B cell (primary cell): Measurements from ENCODE around the gene CASP5. TPM values are rescaled to one million over a fixed set of nuclear protein-coding genes. Genes with fewer than 3 reads are reported as not detected.
"Not testable (repeated sequence)": the region's sequence is repeated elsewhere in the genome, so short reads cannot be mapped to it uniquely, and the experiment has no call there.

Source experiments
- ATAC-seq: fragments of 200-7000 bp; cut with Tn5 transposase; one replicate; pipeline ENCODE4 v1.10.0; 2021; ENCODE audit warnings: low read depth, mild to moderate bottlenecking, moderate number of reproducible peaks, moderate library complexity
- CTCF ChIA-PET: fragments of 350-600 bp; sonication (Branson Sonifier 250); formaldehyde crosslinking; loops from one replicate; lab custom pipeline; 2021; ENCODE audit warnings: antibody characterized with exemption, inconsistent platforms; lab: Charles Lee
- POLR2A ChIA-PET: fragments of 350-600 bp; sonication (Branson Sonifier 250); formaldehyde crosslinking; loops from one replicate; lab custom pipeline; 2021; ENCODE audit warnings: antibody characterized with exemption; lab: Charles Lee
- DNase-seq: peaks from one replicate; pipeline ENCODE4 v3.0.0; 2013
- H2AFZ ChIP-seq: 2 replicates; pipeline ENCODE4 v1.6.1; 2012; ENCODE audit warnings: mild to moderate bottlenecking, low read depth, low read length; ENCODE audit not compliant: insufficient read depth, poor library complexity, severe bottlenecking
- H3K27ac ChIP-seq, 2 donors: 1 replicate in 1 of 2; 2 replicates in 1 of 2; pipeline ENCODE4 v1.5.1; 2012 to 2013; ENCODE audit warnings: low read length in 2 of 2, mild to moderate bottlenecking in 2 of 2, moderate library complexity in 1 of 2
- H3K27me3 ChIP-seq, 4 experiments: fragments of 200-600 bp in 1 of 4; sonication (generic) in 1 of 4; replicated peaks in 1 of 4; 1 replicate in 2 of 4; 2 replicates in 2 of 4; pipeline versions ENCODE4 v1.6.1 to v1.7.0; 2013 to 2016; ENCODE audit warnings: low read length in 3 of 4, mild to moderate bottlenecking in 2 of 4, mixed read lengths in 1 of 4, moderate library complexity in 1 of 4; ENCODE audit not compliant: insufficient read depth in 4 of 4, control insufficient read depth in 3 of 4; ENCODE audit errors: control extremely low read depth in 1 of 4
- H3K36me3 ChIP-seq, 2 experiments: replicated peaks in 1 of 2; 1 replicate in 1 of 2; 2 replicates in 1 of 2; pipeline versions ENCODE4 v1.6.1 to v1.7.1; 2013; ENCODE audit warnings: low read length in 1 of 2; ENCODE audit not compliant: insufficient read depth in 2 of 2, control insufficient read depth in 1 of 2; ENCODE audit errors: control extremely low read depth in 1 of 2, extremely low read depth in 1 of 2
- H3K4me1 ChIP-seq, 2 donors: fragments of 200-600 bp in 1 of 2; sonication (generic) in 1 of 2; 1 replicate in 1 of 2; 2 replicates in 1 of 2; pipeline versions ENCODE4 v1.5.1 to v1.6.1; 2013 to 2017; ENCODE audit warnings: low read length in 2 of 2; ENCODE audit not compliant: control insufficient read depth in 2 of 2, insufficient read depth in 2 of 2
- H3K4me2 ChIP-seq: replicated peaks from 2 replicates; pipeline ENCODE3; 2012; ENCODE audit warnings: mild to moderate bottlenecking, low read depth, low read length; ENCODE audit not compliant: poor library complexity, severe bottlenecking
- H3K4me3 ChIP-seq, 5 experiments: fragments of 200-600 bp in 1 of 5; sonication (generic) in 1 of 5; 1 replicate in 3 of 5; 2 replicates in 2 of 5; pipeline versions ENCODE4 v1.5.1 to v1.7.0; 2011 to 2016; ENCODE audit warnings: low read length in 4 of 5, mild to moderate bottlenecking in 4 of 5, low read depth in 2 of 5, control low read depth in 1 of 5, moderate library complexity in 1 of 5; ENCODE audit not compliant: insufficient read depth in 1 of 5; ENCODE audit errors: control extremely low read depth in 1 of 5, extremely low read depth in 1 of 5
- H3K79me2 ChIP-seq: fragments of 200-600 bp; sonication (generic); one replicate; pipeline ENCODE4 v1.6.0; 2016; ENCODE audit warnings: low read length; ENCODE audit not compliant: control insufficient read depth, insufficient read depth
- H3K9ac ChIP-seq: fragments of 200-600 bp; sonication (generic); 2 replicates; pipeline ENCODE4 v1.6.1; 2017; ENCODE audit warnings: mild to moderate bottlenecking, low read length, moderate library complexity
- H3K9me3 ChIP-seq, 3 donors: one replicate each; pipeline versions ENCODE4 v1.6.1 to v1.7.1; 2013; ENCODE audit warnings: low read length in 2 of 3; ENCODE audit not compliant: control insufficient read depth in 2 of 3, insufficient read depth in 1 of 3; ENCODE audit errors: control extremely low read depth in 1 of 3
- H4K20me1 ChIP-seq: 2 replicates; pipeline ENCODE4 v1.6.0; 2012; ENCODE audit warnings: mild to moderate bottlenecking, low read length; ENCODE audit not compliant: insufficient read depth, control insufficient read depth, poor library complexity, severe bottlenecking
- H3K27ac Mint-ChIP-seq: one replicate; pipeline ENCODE4 v1.8.0; 2021; ENCODE audit warnings: mixed read lengths
- H3K27me3 Mint-ChIP-seq: one replicate; pipeline ENCODE4 v1.8.0; 2021; ENCODE audit warnings: mixed read lengths
- H3K4me1 Mint-ChIP-seq: one replicate; pipeline ENCODE4 v1.8.0; 2021; ENCODE audit warnings: mixed read lengths
- H3K4me3 Mint-ChIP-seq: one replicate; pipeline ENCODE4 v1.8.0; 2021; ENCODE audit warnings: mixed read lengths
- H3K9me3 Mint-ChIP-seq: one replicate; pipeline ENCODE4 v1.8.0; 2022; ENCODE audit warnings: mixed read lengths; ENCODE audit not compliant: insufficient read depth
- CTCF ChIP-seq: fragments of 200-600 bp; IDR thresholded peaks from one replicate; pipeline ENCODE4 v1.8.0; 2022; ENCODE audit warnings: antibody characterized with exemption, mild to moderate bottlenecking
- EZH2 ChIP-seq: IDR thresholded peaks from 2 replicates; pipeline ENCODE4 v1.6.1; 2012; ENCODE audit warnings: borderline replicate concordance, low read depth, mild to moderate bottlenecking, moderate library complexity, low read length; ENCODE audit not compliant: insufficient read depth, poor library complexity, severe bottlenecking
- WGBS: methylation state at CpG from one replicate; pipeline ENCODE4 v1.1.5; 2013; ENCODE audit warnings: missing lambda C conversion rate; ENCODE audit not compliant: insufficient coverage; 5-methylcytosine and 5-hydroxymethylcytosine counted together
- intact Hi-C: fragments of 100-400 bp; cut with micrococcal nuclease; formaldehyde crosslinking; loops from one replicate; pipeline ENCODE4 v1.10.0; 2022
- polyA plus RNA-seq: library from polyadenylated mRNA; depleted of rRNA; stranded (reverse); fragments of >200 nt; gene quantifications from 2 replicates; pipeline ENCODE4 v1.2.3, GENCODE V29; 2012
- total RNA-seq, 2 donors: library from RNA; stranded (reverse); fragments of 120-200 nt in 1 of 2; gene quantifications; 1 replicate in 1 of 2; 2 replicates in 1 of 2; pipeline versions ENCODE4 v1.2.3 to v1.2.4, GENCODE V29; 2013 to 2022

Gene CASP5
- total and polyA plus RNA-seq, 2 donors (not counting 1 experiment from before 2014, with no cell fraction given) = 0.09 TPM; not detected in 1

GRCh38 chr11:105063245-105063941 is 40.4 kb upstream of the CASP5 start:
- H3K4me1 ChIP-seq, H3K4me1 Mint-ChIP-seq, H3K4me3 ChIP-seq, H3K27ac Mint-ChIP-seq, CTCF ChIA-PET, ATAC-seq, H3K79me2 ChIP-seq, POLR2A ChIA-PET, H3K27ac ChIP-seq, H3K9me3 ChIP-seq, DNase-seq, H2AFZ ChIP-seq, intact Hi-C loops, H3K9ac ChIP-seq, H3K9me3 Mint-ChIP-seq, H3K4me3 Mint-ChIP-seq, H3K27me3 Mint-ChIP-seq, H4K20me1 ChIP-seq, H3K27me3 ChIP-seq, H3K36me3 ChIP-seq, H3K4me2 ChIP-seq: not testable (repeated sequence)
- WGBS = 78% methylated on average over 8 of the region's 9 CpGs

- DNase-seq (no peak), ATAC-seq (no peak)
- intact Hi-C loops = no loop called here
- Histone ChIP-seq H2AFZ (no peak overlapping the region), H4K20me1 (no peaks in the 10 kb centered on the region), H3K4me3 (no peak overlapping the region), H3K27ac (no peak overlapping the region), H3K9me3 (no peaks in the 10 kb centered on the region), H3K79me2 (no peaks in the 10 kb centered on the region), H3K4me2 (no peak overlapping the region), H3K4me1 (no peaks in the 10 kb centered on the region), H3K27me3 (no peaks in the 10 kb centered on the region), H3K36me3 (no peaks in the 10 kb centered on the region), H3K9ac (no peak overlapping the region)
- WGBS = no CpG with 5 or more reads among the region's 4 CpGs
- H3K27ac Mint-ChIP-seq = no peak overlapping the region
- ChIA-PET CTCF (no interaction called here), POLR2A (no interaction called here)
- no peak for TF ChIP-seq CTCF
- no peak for TF ChIP-seq EZH2
- H3K9me3 Mint-ChIP-seq = no peaks in the 10 kb centered on the region
- H3K27me3 Mint-ChIP-seq = peaks cover 5% of the 10 kb centered on the region
- H3K4me1 Mint-ChIP-seq = no peaks in the 10 kb centered on the region
- no peak overlapping the region for H3K4me3 Mint-ChIP-seq
Observed at GRCh38 chr11:105057432-105057831, 34.5 kb upstream of the CASP5 start.
